ENCODE results near the gene TNFRSF13B. TPM values are rescaled to one million over a fixed set of nuclear protein-coding genes. Genes with fewer than 3 reads are reported as not detected.

Gene TNFRSF13B
- polyA plus RNA-seq, 1 donor (not counting 4 experiments of a cell fraction or from before 2014, with no cell fraction given) = not detected

- H3K4me2 ChIP-seq (ENCODE audit: control insufficient read depth, extremely low read depth, insufficient read depth, low read depth, low read length) = no peak overlapping the region
- no peaks in the 10 kb centered on the region for H3K79me2 ChIP-seq (ENCODE audit: control insufficient read depth, insufficient read depth, low read length)
- no peak overlapping the region for H2AFZ ChIP-seq (ENCODE audit: control insufficient read depth, low read length)
- H3K4me3 ChIP-seq (ENCODE audit: control insufficient read depth in 2 of 3, extremely low read depth in 1 of 3, insufficient read depth in 2 of 3, low read depth in 1 of 3, low read length in 3 of 3) = no peak overlapping the region
- dilution Hi-C loops (cut with MboI; ENCODE audit: extremely low pct_ligation_motif_present, low sequenced_read_pairs) = no loop called here
- peak; percentile 81 to 87 (median 86) for TF ChIP-seq CTCF (optimal IDR thresholded peaks at IDR 0.05 in 1 of 3, IDR thresholded peaks at IDR 0.05 in 1 of 3, conservative IDR thresholded peaks at IDR 0.05 in 1 of 3; ENCODE audit: extremely low read depth in 1 of 3, insufficient read depth in 2 of 3, low read length in 3 of 3)
- TF ChIP-seq EZH2 (IDR thresholded peaks at IDR 0.05; ENCODE audit: low read length) = no peak
- H3K27me3 ChIP-seq (ENCODE audit: control insufficient read depth, extremely low read depth, insufficient read depth, low read length) = no peaks in the 10 kb centered on the region
- H3K9me3 ChIP-seq (ENCODE audit: control insufficient read depth, low read depth, low read length) = no peaks in the 10 kb centered on the region
- no peaks in the 10 kb centered on the region for H3K9me1 ChIP-seq (ENCODE audit: control insufficient read depth, extremely low read depth, insufficient read depth, low read length)
- H3K4me1 ChIP-seq (ENCODE audit: control insufficient read depth, extremely low read depth, insufficient read depth, low read length) = no peaks in the 10 kb centered on the region
- DNase-seq (ENCODE audit: low read depth, low spot score) = peak; percentile 11
- FAIRE-seq = no peak
- no peaks in the 10 kb centered on the region for H3K36me3 ChIP-seq (ENCODE audit: control insufficient read depth in 2 of 2, extremely low read depth in 1 of 2, insufficient read depth in 2 of 2, low read length in 2 of 2)
- no peak overlapping the region for H3K9ac ChIP-seq (ENCODE audit: control insufficient read depth, extremely low read depth, insufficient read depth, low read length)
- H4K20me1 ChIP-seq (ENCODE audit: control insufficient read depth, extremely low read depth, insufficient read depth, low read length) = no peaks in the 10 kb centered on the region
- H3K27ac ChIP-seq (ENCODE audit: control insufficient read depth, insufficient read depth, low read length) = no peak overlapping the region
These were observed 19.6 kb upstream of the TNFRSF13B start for GRCh38 chr17:16991349-16992009.

- no peak for DNase-seq (ENCODE audit: low read depth, low spot score)
- dilution Hi-C loops (cut with MboI; ENCODE audit: extremely low pct_ligation_motif_present, low sequenced_read_pairs) = no loop called here
- Histone ChIP-seq H3K4me3 (ENCODE audit: control insufficient read depth in 2 of 3, extremely low read depth in 1 of 3, insufficient read depth in 2 of 3, low read depth in 1 of 3, low read length in 3 of 3) (no peak overlapping the region), H3K4me2 (ENCODE audit: control insufficient read depth, extremely low read depth, insufficient read depth, low read depth, low read length) (no peak overlapping the region), H3K9me3 (ENCODE audit: control insufficient read depth, low read depth, low read length) (no peaks in the 10 kb centered on the region), H3K9me1 (ENCODE audit: control insufficient read depth, extremely low read depth, insufficient read depth, low read length) (no peaks in the 10 kb centered on the region), H3K79me2 (ENCODE audit: control insufficient read depth, insufficient read depth, low read length) (no peaks in the 10 kb centered on the region), H3K36me3 (ENCODE audit: control insufficient read depth in 2 of 2, extremely low read depth in 1 of 2, insufficient read depth in 2 of 2, low read length in 2 of 2) (no peaks in the 10 kb centered on the region), H4K20me1 (ENCODE audit: control insufficient read depth, extremely low read depth, insufficient read depth, low read length) (no peaks in the 10 kb centered on the region), H3K9ac (ENCODE audit: control insufficient read depth, extremely low read depth, insufficient read depth, low read length) (no peak overlapping the region), H2AFZ (ENCODE audit: control insufficient read depth, low read length) (no peak overlapping the region), H3K27ac (ENCODE audit: control insufficient read depth, insufficient read depth, low read length) (no peak overlapping the region), H3K27me3 (ENCODE audit: control insufficient read depth, extremely low read depth, insufficient read depth, low read length) (no peaks in the 10 kb centered on the region), H3K4me1 (ENCODE audit: control insufficient read depth, extremely low read depth, insufficient read depth, low read length) (no peaks in the 10 kb centered on the region)
- no peak for TF ChIP-seq EZH2 (IDR thresholded peaks at IDR 0.05; ENCODE audit: low read length)
- no peak for TF ChIP-seq CTCF (optimal IDR thresholded peaks at IDR 0.05 in 1 of 3, IDR thresholded peaks at IDR 0.05 in 1 of 3, conservative IDR thresholded peaks at IDR 0.05 in 1 of 3; ENCODE audit: extremely low read depth in 1 of 3, insufficient read depth in 2 of 3, low read length in 3 of 3)
- no peak for FAIRE-seq
These were observed 18.3 kb upstream of the TNFRSF13B start for GRCh38 chr17:16989953-16990860.
